ENCODE data around the gene RTKN. TPM values are rescaled to one million over a fixed set of nuclear protein-coding genes. Genes with fewer than 3 reads are reported as not detected.

The RTKN gene
- total RNA-seq, 1 donor from 2014 or later, result 88.4 TPM

DNA sequence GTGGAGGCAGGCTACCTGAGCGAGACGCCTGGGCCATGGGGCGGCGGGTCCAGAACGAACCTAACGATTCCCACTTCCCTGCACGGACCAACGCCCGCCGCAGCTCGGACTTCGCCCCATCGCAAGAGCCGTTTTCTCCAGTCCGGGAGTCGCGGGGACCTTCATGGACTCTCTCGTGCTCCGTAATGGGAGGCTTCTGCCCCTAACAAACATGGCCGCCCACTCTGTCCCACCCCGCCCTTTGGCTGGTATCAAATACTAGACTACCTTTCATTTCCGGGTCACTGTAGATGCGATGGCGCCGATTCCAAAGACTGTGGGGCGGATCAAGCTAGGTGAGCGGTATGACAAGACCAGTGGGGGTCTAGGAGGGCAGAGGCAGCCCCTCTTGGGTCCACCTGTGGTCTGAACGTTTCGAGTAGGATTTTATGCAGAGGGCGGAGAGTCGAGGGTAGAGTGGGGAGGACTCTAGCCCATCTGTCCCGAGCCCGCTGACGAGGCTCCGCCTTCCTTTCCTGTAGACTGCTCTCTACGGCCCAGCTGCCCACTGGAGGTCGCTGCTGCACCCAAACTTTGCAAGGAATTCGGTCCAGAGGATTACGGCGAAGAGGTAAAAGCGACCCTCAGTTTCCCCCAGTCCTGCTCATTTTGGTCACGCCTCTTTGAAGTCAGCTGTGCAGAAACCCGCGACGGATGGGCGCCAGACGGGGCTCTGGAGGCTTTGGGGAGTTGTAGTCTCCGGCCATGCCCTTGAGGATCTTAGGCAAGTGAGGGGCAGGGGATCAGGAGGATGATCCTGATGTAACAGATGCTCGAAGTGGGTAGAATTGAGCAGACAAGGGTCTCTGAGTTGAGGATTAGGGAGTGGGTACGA is 41.3 kb upstream of the RTKN start, which contains the start of the genes CCDC142 and TTC31:
CCDC142 (minus strand) TSS at position 198 of the 874 bp plus-strand sequence; CDS start at position 37, 161 bp downstream.
TTC31 (plus strand) TSS at position 281 of the 874 bp plus-strand sequence; CDS start at position 296, 15 bp downstream.
- DNase-seq (ENCODE audit: low read depth), result peak; percentile 73
- H3K4me3 ChIP-seq (ENCODE audit: low read depth, low read length), result peak within 1 kb of the TSS; percentile 60
- peak; percentile 91 for TF ChIP-seq CTCF (IDR thresholded peaks at IDR 0.05; ENCODE audit: insufficient read depth, low read length, poor library complexity, severe bottlenecking)
- no peaks in the 10 kb centered on the region for H3K36me3 ChIP-seq (ENCODE audit: control insufficient read depth, insufficient read depth, low read length)
- no peaks in the 10 kb centered on the region for H3K27me3 ChIP-seq (ENCODE audit: control insufficient read depth, insufficient read depth, low read length)

DNA sequence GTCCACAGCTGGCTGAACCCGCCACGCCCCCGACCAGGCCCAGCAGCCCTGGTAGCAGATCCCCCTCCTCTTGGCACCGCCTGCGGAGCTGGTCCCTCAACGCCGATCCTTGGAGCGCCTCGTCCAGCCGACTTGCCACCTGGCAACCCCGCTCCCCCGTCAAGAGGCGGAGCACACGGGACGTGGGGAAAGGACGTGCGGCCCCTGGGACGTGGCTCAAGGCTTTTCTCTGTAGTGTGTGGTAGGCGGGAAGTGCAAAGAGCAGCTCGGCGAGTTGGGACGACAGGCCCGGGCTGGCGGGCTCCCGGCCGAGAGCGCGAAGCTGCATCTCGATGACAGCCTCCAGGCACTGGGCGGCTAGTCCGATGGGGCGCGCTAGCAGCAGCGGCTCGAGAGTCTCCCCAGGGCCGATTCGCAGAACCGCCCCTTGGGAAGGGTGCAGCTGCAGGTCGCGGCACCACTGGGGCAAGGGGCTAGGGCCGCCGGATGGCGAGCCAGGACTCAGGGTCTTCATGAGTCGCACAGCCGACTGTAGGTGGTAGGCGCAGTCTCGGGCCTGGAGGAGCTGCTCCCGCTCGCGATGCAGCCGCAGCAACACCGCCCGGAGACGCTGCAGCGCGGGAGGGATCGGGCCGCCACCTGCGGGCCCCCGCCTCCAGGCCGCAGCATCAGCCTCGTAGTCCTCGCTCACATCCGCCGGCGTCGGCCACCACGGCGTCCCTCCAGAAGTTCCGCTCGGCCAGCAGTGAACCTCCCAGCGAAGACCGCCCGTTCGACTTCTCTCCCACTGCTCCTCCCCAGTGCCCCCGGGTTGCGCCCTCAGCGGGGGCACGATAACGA is 40.4 kb upstream of the RTKN start:
- no peak for TF ChIP-seq CTCF (IDR thresholded peaks at IDR 0.05; ENCODE audit: insufficient read depth, low read length, poor library complexity, severe bottlenecking)
- H3K4me3 ChIP-seq (ENCODE audit: low read depth, low read length), result peak overlapping the region; percentile 60
- no peaks in the 10 kb centered on the region for H3K36me3 ChIP-seq (ENCODE audit: control insufficient read depth, insufficient read depth, low read length)
- H3K27me3 ChIP-seq (ENCODE audit: control insufficient read depth, insufficient read depth, low read length), result no peaks in the 10 kb centered on the region
- no peak for DNase-seq (ENCODE audit: low read depth)

DNA sequence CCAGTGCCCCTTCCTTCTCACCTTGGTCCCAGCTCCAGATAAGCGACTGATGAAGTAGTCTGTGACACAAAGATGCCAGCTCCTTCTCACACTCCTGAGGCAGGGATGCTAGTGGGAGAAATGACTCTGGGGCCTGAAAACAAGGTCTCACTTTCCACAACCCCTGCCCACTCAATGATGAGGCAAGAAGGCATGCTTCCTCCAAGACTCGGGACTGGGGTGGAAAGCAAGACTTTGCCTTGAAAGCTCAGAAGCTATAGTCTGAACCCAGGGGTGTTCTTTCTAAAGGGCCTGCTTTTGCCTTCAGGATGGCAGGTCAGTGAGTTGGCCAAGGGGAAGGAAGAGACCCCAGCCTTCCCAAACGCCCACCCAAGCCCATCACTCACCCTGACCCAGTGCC is 39.7 kb upstream of the RTKN start:
- Histone ChIP-seq H3K27me3 (ENCODE audit: control insufficient read depth, insufficient read depth, low read length) (no peaks in the 10 kb centered on the region), H3K4me3 (ENCODE audit: low read depth, low read length) (peak overlapping the region; percentile 60), H3K36me3 (ENCODE audit: control insufficient read depth, insufficient read depth, low read length) (no peaks in the 10 kb centered on the region)
- DNase-seq (ENCODE audit: low read depth), result no peak
- TF ChIP-seq CTCF (IDR thresholded peaks at IDR 0.05; ENCODE audit: insufficient read depth, low read length, poor library complexity, severe bottlenecking), result no peak

GRCh38 chr2:74474899-74475298 is 33.2 kb upstream of the RTKN start:
- H3K4me3 ChIP-seq (ENCODE audit: low read depth, low read length), result no peak overlapping the region
- H3K36me3 ChIP-seq (ENCODE audit: control insufficient read depth, insufficient read depth, low read length), result peaks cover 1% of the 10 kb centered on the region
- no peak for DNase-seq (ENCODE audit: low read depth)
- TF ChIP-seq CTCF (IDR thresholded peaks at IDR 0.05; ENCODE audit: insufficient read depth, low read length, poor library complexity, severe bottlenecking), result peak; percentile 30
- no peaks in the 10 kb centered on the region for H3K27me3 ChIP-seq (ENCODE audit: control insufficient read depth, insufficient read depth, low read length)

GRCh38 chr2:74474481-74474880 is 32.7 kb upstream of the RTKN start:
- no peak for TF ChIP-seq CTCF (IDR thresholded peaks at IDR 0.05; ENCODE audit: insufficient read depth, low read length, poor library complexity, severe bottlenecking)
- DNase-seq (ENCODE audit: low read depth), result no peak
- H3K36me3 ChIP-seq (ENCODE audit: control insufficient read depth, insufficient read depth, low read length), result peaks cover 1% of the 10 kb centered on the region
- H3K4me3 ChIP-seq (ENCODE audit: low read depth, low read length), result no peak overlapping the region
- H3K27me3 ChIP-seq (ENCODE audit: control insufficient read depth, insufficient read depth, low read length), result no peaks in the 10 kb centered on the region
